ENCODE results near the gene TMEM117.

TMEM117 gene

GRCh38 chr12:44059476-44059875 is 223.6 kb downstream of the TMEM117 start:
- no peaks in the 10 kb centered on the region for H3K79me1 ChIP-seq (ENCODE audit: low read length)
- H3K4me2 ChIP-seq (ENCODE audit: low read length), result no peak overlapping the region
- no peak overlapping the region for H4K91ac ChIP-seq (ENCODE audit: low read depth, low read length)
- H3K79me2 ChIP-seq (ENCODE audit: control insufficient read depth, insufficient read depth, low read length, poor library complexity), result no peaks in the 10 kb centered on the region
- no peak overlapping the region for H3K4ac ChIP-seq (ENCODE audit: low read depth, low read length)
- H3K27me3 ChIP-seq (ENCODE audit: insufficient read depth, low read length), result no peaks in the 10 kb centered on the region
- H3K4me1 ChIP-seq (ENCODE audit: control insufficient read depth in 1 of 2, insufficient read depth in 2 of 2, low read length in 2 of 2), result no peaks in the 10 kb centered on the region
- no peak overlapping the region for H2AFZ ChIP-seq (ENCODE audit: insufficient read depth, low read length, poor library complexity)
- H3K14ac ChIP-seq (ENCODE audit: low read length), result no peak overlapping the region
- H2BK120ac ChIP-seq (ENCODE audit: insufficient read depth, low read length, poor library complexity), result no peak overlapping the region
- no peak overlapping the region for H3K4me3 ChIP-seq (ENCODE audit: low read depth, low read length)
- DNase-seq, result no peak
- H3K36me3 ChIP-seq (ENCODE audit: control insufficient read depth in 1 of 2, insufficient read depth in 2 of 2, low read length in 2 of 2), result no peaks in the 10 kb centered on the region
- no peak overlapping the region for H2AK5ac ChIP-seq (ENCODE audit: low read length)
- H2BK12ac ChIP-seq (ENCODE audit: low read length), result no peak overlapping the region
- no peak overlapping the region for H3K18ac ChIP-seq (ENCODE audit: low read length)
- H3K27ac ChIP-seq (ENCODE audit: low read depth, low read length), result no peak overlapping the region
- H3K23ac ChIP-seq (ENCODE audit: low read length), result no peak overlapping the region
- no peak overlapping the region for H4K12ac ChIP-seq (ENCODE audit: low read depth, low read length)
- no peak overlapping the region for H3K9ac ChIP-seq (ENCODE audit: low read length)
- no peak overlapping the region for H2BK5ac ChIP-seq (ENCODE audit: low read depth, low read length, poor library complexity)
- H3K9me3 ChIP-seq (ENCODE audit: insufficient read depth, low read depth, low read length), result no peaks in the 10 kb centered on the region
- H4K8ac ChIP-seq (ENCODE audit: low read depth, low read length), result no peak overlapping the region

GRCh38 chr12:44063671-44064070 is 227.8 kb downstream of the TMEM117 start:
- Histone ChIP-seq H3K27me3 (ENCODE audit: insufficient read depth, low read length) (no peaks in the 10 kb centered on the region), H4K12ac (ENCODE audit: low read depth, low read length) (no peak overlapping the region), H3K4me1 (ENCODE audit: control insufficient read depth in 1 of 2, insufficient read depth in 2 of 2, low read length in 2 of 2) (no peaks in the 10 kb centered on the region), H2BK5ac (ENCODE audit: low read depth, low read length, poor library complexity) (no peak overlapping the region), H3K9me3 (ENCODE audit: insufficient read depth, low read depth, low read length) (no peaks in the 10 kb centered on the region), H4K8ac (ENCODE audit: low read depth, low read length) (no peak overlapping the region), H3K9ac (ENCODE audit: low read length) (no peak overlapping the region), H4K91ac (ENCODE audit: low read depth, low read length) (no peak overlapping the region), H3K14ac (ENCODE audit: low read length) (no peak overlapping the region), H3K36me3 (ENCODE audit: control insufficient read depth in 1 of 2, insufficient read depth in 2 of 2, low read length in 2 of 2) (no peaks in the 10 kb centered on the region), H3K18ac (ENCODE audit: low read length) (no peak overlapping the region), H2AK5ac (ENCODE audit: low read length) (no peak overlapping the region), H2AFZ (ENCODE audit: insufficient read depth, low read length, poor library complexity) (no peak overlapping the region), H3K4ac (ENCODE audit: low read depth, low read length) (no peak overlapping the region), H3K27ac (ENCODE audit: low read depth, low read length) (no peak overlapping the region), H3K4me3 (ENCODE audit: low read depth, low read length) (no peak overlapping the region), H2BK120ac (ENCODE audit: insufficient read depth, low read length, poor library complexity) (no peak overlapping the region), H2BK12ac (ENCODE audit: low read length) (no peak overlapping the region), H3K79me2 (ENCODE audit: control insufficient read depth, insufficient read depth, low read length, poor library complexity) (no peaks in the 10 kb centered on the region), H3K4me2 (ENCODE audit: low read length) (no peak overlapping the region), H3K79me1 (ENCODE audit: low read length) (no peaks in the 10 kb centered on the region), H3K23ac (ENCODE audit: low read length) (no peak overlapping the region)
- no peak for DNase-seq
- no CpG with 5 or more reads among the region's 3 CpGs for WGBS (ENCODE audit: extremely low coverage, insufficient coverage, insufficient read length)

GRCh38 chr12:44076871-44077270 is 241.0 kb downstream of the TMEM117 start:
- no peak overlapping the region for H3K27ac ChIP-seq (ENCODE audit: low read depth, low read length)
- H2BK5ac ChIP-seq (ENCODE audit: low read depth, low read length, poor library complexity), result no peak overlapping the region
- H2BK12ac ChIP-seq (ENCODE audit: low read length), result no peak overlapping the region
- no peak overlapping the region for H3K14ac ChIP-seq (ENCODE audit: low read length)
- no peak overlapping the region for H4K8ac ChIP-seq (ENCODE audit: low read depth, low read length)
- WGBS (ENCODE audit: extremely low coverage, insufficient coverage, insufficient read length), result no CpG with 5 or more reads among the region's 2 CpGs
- H2BK120ac ChIP-seq (ENCODE audit: insufficient read depth, low read length, poor library complexity), result no peak overlapping the region
- no peak overlapping the region for H4K12ac ChIP-seq (ENCODE audit: low read depth, low read length)
- no peak overlapping the region for H3K4me2 ChIP-seq (ENCODE audit: low read length)
- H3K36me3 ChIP-seq (ENCODE audit: control insufficient read depth in 1 of 2, insufficient read depth in 2 of 2, low read length in 2 of 2), result no peaks in the 10 kb centered on the region
- H3K23ac ChIP-seq (ENCODE audit: low read length), result no peak overlapping the region
- no peak overlapping the region for H4K91ac ChIP-seq (ENCODE audit: low read depth, low read length)
- no peaks in the 10 kb centered on the region for H3K9me3 ChIP-seq (ENCODE audit: insufficient read depth, low read depth, low read length)
- no peak overlapping the region for H3K18ac ChIP-seq (ENCODE audit: low read length)
- no peak overlapping the region for H2AK5ac ChIP-seq (ENCODE audit: low read length)
- no peak for DNase-seq
- H3K79me1 ChIP-seq (ENCODE audit: low read length), result no peaks in the 10 kb centered on the region
- H3K4ac ChIP-seq (ENCODE audit: low read depth, low read length), result no peak overlapping the region
- no peak overlapping the region for H2AFZ ChIP-seq (ENCODE audit: insufficient read depth, low read length, poor library complexity)
- no peak overlapping the region for H3K4me3 ChIP-seq (ENCODE audit: low read depth, low read length)
- H3K4me1 ChIP-seq (ENCODE audit: control insufficient read depth in 1 of 2, insufficient read depth in 2 of 2, low read length in 2 of 2), result no peaks in the 10 kb centered on the region
- no peaks in the 10 kb centered on the region for H3K27me3 ChIP-seq (ENCODE audit: insufficient read depth, low read length)
- H3K9ac ChIP-seq (ENCODE audit: low read length), result no peak overlapping the region
- H3K79me2 ChIP-seq (ENCODE audit: control insufficient read depth, insufficient read depth, low read length, poor library complexity), result no peaks in the 10 kb centered on the region

GRCh38 chr12:44077294-44077693 is 241.4 kb downstream of the TMEM117 start:
- no peaks in the 10 kb centered on the region for H3K36me3 ChIP-seq (ENCODE audit: control insufficient read depth in 1 of 2, insufficient read depth in 2 of 2, low read length in 2 of 2)
- no peak overlapping the region for H3K18ac ChIP-seq (ENCODE audit: low read length)
- H3K4me3 ChIP-seq (ENCODE audit: low read depth, low read length), result no peak overlapping the region
- H4K12ac ChIP-seq (ENCODE audit: low read depth, low read length), result no peak overlapping the region
- no peaks in the 10 kb centered on the region for H3K79me2 ChIP-seq (ENCODE audit: control insufficient read depth, insufficient read depth, low read length, poor library complexity)
- no peak overlapping the region for H3K9ac ChIP-seq (ENCODE audit: low read length)
- no peak overlapping the region for H3K27ac ChIP-seq (ENCODE audit: low read depth, low read length)
- no peak overlapping the region for H4K91ac ChIP-seq (ENCODE audit: low read depth, low read length)
- H2AFZ ChIP-seq (ENCODE audit: insufficient read depth, low read length, poor library complexity), result no peak overlapping the region
- no peak overlapping the region for H2AK5ac ChIP-seq (ENCODE audit: low read length)
- no peaks in the 10 kb centered on the region for H3K27me3 ChIP-seq (ENCODE audit: insufficient read depth, low read length)
- H4K8ac ChIP-seq (ENCODE audit: low read depth, low read length), result no peak overlapping the region
- no peak overlapping the region for H3K14ac ChIP-seq (ENCODE audit: low read length)
- DNase-seq, result no peak
- H3K9me3 ChIP-seq (ENCODE audit: insufficient read depth, low read depth, low read length), result no peaks in the 10 kb centered on the region
- no peak overlapping the region for H2BK120ac ChIP-seq (ENCODE audit: insufficient read depth, low read length, poor library complexity)
- H3K4me2 ChIP-seq (ENCODE audit: low read length), result no peak overlapping the region
- no peaks in the 10 kb centered on the region for H3K79me1 ChIP-seq (ENCODE audit: low read length)
- no peak overlapping the region for H3K23ac ChIP-seq (ENCODE audit: low read length)
- H2BK5ac ChIP-seq (ENCODE audit: low read depth, low read length, poor library complexity), result no peak overlapping the region
- H3K4me1 ChIP-seq (ENCODE audit: control insufficient read depth in 1 of 2, insufficient read depth in 2 of 2, low read length in 2 of 2), result no peaks in the 10 kb centered on the region
- WGBS (ENCODE audit: extremely low coverage, insufficient coverage, insufficient read length), result no CpG with 5 or more reads among the region's 2 CpGs
- H2BK12ac ChIP-seq (ENCODE audit: low read length), result no peak overlapping the region
- H3K4ac ChIP-seq (ENCODE audit: low read depth, low read length), result no peak overlapping the region

Data from trophoblast cell (in vitro differentiated cells and primary cell).